ENCODE results near the gene GPR78.

The GPR78 gene

GRCh38 chr4:8550691-8551090 lies 29.5 kb upstream of the GPR78 start:
- H3K9me3 ChIP-seq (ENCODE audit: low read length): no peaks in the 10 kb centered on the region
- no peak overlapping the region for H2AFZ ChIP-seq (ENCODE audit: low read length)
- TF ChIP-seq EZH2 (IDR thresholded peaks at IDR 0.05; ENCODE audit: borderline replicate concordance, low read length): no peak
- TF ChIP-seq CTCF (IDR thresholded peaks at IDR 0.05; ENCODE audit: low read length): no peak
- no peaks in the 10 kb centered on the region for H3F3A ChIP-seq (ENCODE audit: insufficient read depth, low read length)
- no peaks in the 10 kb centered on the region for H3K79me2 ChIP-seq (ENCODE audit: insufficient read depth, low read length)
- H3K27me3 ChIP-seq (ENCODE audit: insufficient read depth, low read length): no peaks in the 10 kb centered on the region
- H3K9ac ChIP-seq (ENCODE audit: low read length): no peak overlapping the region
- no peaks in the 10 kb centered on the region for H3K9me2 ChIP-seq (ENCODE audit: low read depth, low read length)
- no peak overlapping the region for H3K4me2 ChIP-seq (ENCODE audit: low read length)
- H3K27ac ChIP-seq (ENCODE audit: low read depth, low read length, poor library complexity, severe bottlenecking): no peak overlapping the region
- H3K4me3 ChIP-seq (ENCODE audit: low read depth, low read length, poor library complexity, severe bottlenecking): no peak overlapping the region
- H3K4me1 ChIP-seq (ENCODE audit: insufficient read depth, low read length, severe bottlenecking): no peaks in the 10 kb centered on the region
- H3K36me3 ChIP-seq (ENCODE audit: insufficient read depth, low read length): no peaks in the 10 kb centered on the region
- no peaks in the 10 kb centered on the region for H4K20me1 ChIP-seq (ENCODE audit: insufficient read depth, low read length)

GRCh38 chr4:8552024-8552423 lies 28.2 kb upstream of the GPR78 start:
- Histone ChIP-seq H3K4me1 (ENCODE audit: insufficient read depth, low read length, severe bottlenecking) (no peaks in the 10 kb centered on the region), H3K4me3 (ENCODE audit: low read depth, low read length, poor library complexity, severe bottlenecking) (no peak overlapping the region), H3K27ac (ENCODE audit: low read depth, low read length, poor library complexity, severe bottlenecking) (no peak overlapping the region), H3F3A (ENCODE audit: insufficient read depth, low read length) (no peaks in the 10 kb centered on the region), H3K9me3 (ENCODE audit: low read length) (no peaks in the 10 kb centered on the region), H3K79me2 (ENCODE audit: insufficient read depth, low read length) (no peaks in the 10 kb centered on the region), H3K4me2 (ENCODE audit: low read length) (no peak overlapping the region), H3K9ac (ENCODE audit: low read length) (no peak overlapping the region), H3K9me2 (ENCODE audit: low read depth, low read length) (no peaks in the 10 kb centered on the region), H3K27me3 (ENCODE audit: insufficient read depth, low read length) (no peaks in the 10 kb centered on the region), H4K20me1 (ENCODE audit: insufficient read depth, low read length) (no peaks in the 10 kb centered on the region), H3K36me3 (ENCODE audit: insufficient read depth, low read length) (no peaks in the 10 kb centered on the region), H2AFZ (ENCODE audit: low read length) (no peak overlapping the region)
- no peak for TF ChIP-seq EZH2 (IDR thresholded peaks at IDR 0.05; ENCODE audit: borderline replicate concordance, low read length)
- no peak for TF ChIP-seq CTCF (IDR thresholded peaks at IDR 0.05; ENCODE audit: low read length)

GRCh38 chr4:8552581-8553205 lies 27.5 kb upstream of the GPR78 start:
- H3K79me2 ChIP-seq (ENCODE audit: insufficient read depth, low read length): no peaks in the 10 kb centered on the region
- no peak overlapping the region for H2AFZ ChIP-seq (ENCODE audit: low read length)
- H3K4me1 ChIP-seq (ENCODE audit: insufficient read depth, low read length, severe bottlenecking): no peaks in the 10 kb centered on the region
- no peaks in the 10 kb centered on the region for H3K9me2 ChIP-seq (ENCODE audit: low read depth, low read length)
- no peaks in the 10 kb centered on the region for H4K20me1 ChIP-seq (ENCODE audit: insufficient read depth, low read length)
- no peaks in the 10 kb centered on the region for H3F3A ChIP-seq (ENCODE audit: insufficient read depth, low read length)
- H3K4me2 ChIP-seq (ENCODE audit: low read length): no peak overlapping the region
- no peaks in the 10 kb centered on the region for H3K36me3 ChIP-seq (ENCODE audit: insufficient read depth, low read length)
- no peak overlapping the region for H3K9ac ChIP-seq (ENCODE audit: low read length)
- no peak overlapping the region for H3K27ac ChIP-seq (ENCODE audit: low read depth, low read length, poor library complexity, severe bottlenecking)
- H3K27me3 ChIP-seq (ENCODE audit: insufficient read depth, low read length): no peaks in the 10 kb centered on the region
- H3K9me3 ChIP-seq (ENCODE audit: low read length): no peaks in the 10 kb centered on the region
- no peak for TF ChIP-seq CTCF (IDR thresholded peaks at IDR 0.05; ENCODE audit: low read length)
- TF ChIP-seq EZH2 (IDR thresholded peaks at IDR 0.05; ENCODE audit: borderline replicate concordance, low read length): no peak
- H3K4me3 ChIP-seq (ENCODE audit: low read depth, low read length, poor library complexity, severe bottlenecking): no peak overlapping the region

Measured in OCI-LY1 (cell line).